HEK293 (cell line): ENCODE data around the gene SBSN.
A peak's percentile ranks its signal among the peaks of the same experiment; 100 is the strongest.

ENCODE experiments used
- CTCF ChIA-PET: fragments of 350-600 bp; formaldehyde crosslinking; extraction: SDS; loops from one replicate; lab custom pipeline; 2021; ENCODE audit warnings: antibody characterized with exemption; lab: Yijun Ruan, JAX
- POLR2A ChIA-PET: fragments of 300-600 bp; formaldehyde crosslinking; extraction: SDS; loops from one replicate; lab custom pipeline; 2020; ENCODE audit warnings: antibody characterized with exemption, inconsistent platforms; lab: Yijun Ruan, JAX
- H3K27ac ChIP-seq: fragments of 200-500 bp; sonication (Bioruptor generic); 2 replicates; pipeline ENCODE4 v1.5.1; 2014; ENCODE audit warnings: low read depth, low read length, control low read depth, inconsistent platforms; ENCODE audit errors: extremely low read depth
- H3K36me3 ChIP-seq, 2 experiments: fragments of 200-500 bp in 1 of 2; sonication (Bioruptor generic) in 1 of 2; 1 replicate in 1 of 2; 2 replicates in 1 of 2; pipeline ENCODE4 v1.5.1; 2014 to 2017; ENCODE audit warnings: inconsistent platforms in 2 of 2, low read length in 2 of 2; ENCODE audit not compliant: control insufficient read depth in 2 of 2, insufficient read depth in 1 of 2
- H3K4me1 ChIP-seq: fragments of 200-500 bp; sonication (Bioruptor generic); 2 replicates; pipeline ENCODE4 v1.5.1; 2014; ENCODE audit warnings: mild to moderate bottlenecking, low read length, inconsistent platforms; ENCODE audit not compliant: control insufficient read depth, insufficient read depth
- H3K4me3 ChIP-seq: 2 replicates; pipeline ENCODE4 v1.5.1; 2011; ENCODE audit warnings: low read depth, mild to moderate bottlenecking, control low read depth, low read length, moderate library complexity
- H3K9me3 ChIP-seq: fragments of 200-500 bp; sonication (Bioruptor generic); 2 replicates; pipeline ENCODE4 v1.5.1; 2014; ENCODE audit warnings: low read depth, low read length, inconsistent platforms; ENCODE audit not compliant: control insufficient read depth, insufficient read depth
- GLIS1 ChIP-seq: fragments of 450-650 bp; formaldehyde crosslinking; IDR thresholded peaks from 2 replicates; pipeline ENCODE4 v1.5.1; 2016; ENCODE audit warnings: missing biosample characterization, missing genetic modification characterization
- GLIS2 ChIP-seq: fragments of 450-650 bp; formaldehyde crosslinking; IDR thresholded peaks from 2 replicates; pipeline ENCODE4 v1.5.1; 2016; ENCODE audit warnings: missing biosample characterization, missing genetic modification characterization
- KLF1 ChIP-seq: fragments of 450-650 bp; formaldehyde crosslinking; IDR thresholded peaks from 2 replicates; pipeline ENCODE4 v1.5.1; 2016; ENCODE audit warnings: missing biosample characterization, missing genetic modification characterization
- PRDM6 ChIP-seq: fragments of 450-650 bp; formaldehyde crosslinking; IDR thresholded peaks from 2 replicates; pipeline ENCODE4 v1.5.1; 2017; ENCODE audit warnings: missing biosample characterization, missing genetic modification characterization
- SCRT2 ChIP-seq: fragments of 450-650 bp; formaldehyde crosslinking; IDR thresholded peaks from 2 replicates; pipeline ENCODE4 v1.5.1; 2016; ENCODE audit warnings: missing biosample characterization, missing genetic modification characterization
- ZBTB17 ChIP-seq: fragments of 450-650 bp; formaldehyde crosslinking; IDR thresholded peaks from 2 replicates; pipeline ENCODE4 v1.5.1; 2016; ENCODE audit warnings: missing biosample characterization, missing genetic modification characterization
- ZFP3 ChIP-seq: fragments of 450-650 bp; formaldehyde crosslinking; IDR thresholded peaks from 2 replicates; pipeline ENCODE4 v1.5.1; 2016; ENCODE audit warnings: low read depth, missing biosample characterization, missing genetic modification characterization
- ZFP37 ChIP-seq: fragments of 450-650 bp; formaldehyde crosslinking; IDR thresholded peaks from 2 replicates; pipeline ENCODE4 v1.5.1; 2016; ENCODE audit warnings: missing biosample characterization, missing genetic modification characterization
- ZFP41 ChIP-seq: fragments of 450-650 bp; formaldehyde crosslinking; IDR thresholded peaks from 2 replicates; pipeline ENCODE4 v1.5.1; 2016; ENCODE audit warnings: missing biosample characterization, missing genetic modification characterization, borderline replicate concordance
- ZNF366 ChIP-seq: fragments of 450-650 bp; formaldehyde crosslinking; conservative IDR thresholded peaks from 2 replicates; pipeline ENCODE4 v1.5.1; 2016; ENCODE audit warnings: missing biosample characterization, missing genetic modification characterization
- TF ChIP-seq, protein P1 (sequence below): fragments of 450-650 bp; formaldehyde crosslinking; IDR thresholded peaks from 2 replicates; pipeline ENCODE4 v1.5.1; 2016; ENCODE audit warnings: missing biosample characterization, missing genetic modification characterization
- TF ChIP-seq, protein P2 (sequence below): fragments of 450-650 bp; formaldehyde crosslinking; IDR thresholded peaks from 2 replicates; pipeline ENCODE4 v1.5.1; 2016; ENCODE audit warnings: missing biosample characterization, missing genetic modification characterization
- TF ChIP-seq, protein P3 (sequence below): fragments of 450-650 bp; formaldehyde crosslinking; IDR thresholded peaks from 2 replicates; pipeline ENCODE4 v1.5.1; 2016; ENCODE audit warnings: missing biosample characterization, missing genetic modification characterization, borderline replicate concordance

SBSN gene

GRCh38 chr19:35521124-35521743, 6.9 kb downstream of the SBSN start:
- CTCF ChIA-PET = interaction anchor here (0.9 to 6.6 kb wide), 5 partner anchors 12 to 70 kb away, joined by 3 to 86 read pairs (median 3); no protein-coding TSS in a partner anchor
- 0 out of 2 replicates have a peak, but pooled peaks have one; percentile 8 for TF ChIP-seq GLIS1
- peak; percentile 71 for TF ChIP-seq SCRT2 (tag by site-specific recombination)
- TF ChIP-seq ZFP3 (tag by site-specific recombination) = no peak
- Histone ChIP-seq H3K4me3 (no peak overlapping the region), H3K9me3 (no peaks in the 10 kb centered on the region), H3K36me3 (no peaks in the 10 kb centered on the region; a peak in 1 of 3 replicates), H3K4me1 (0 out of 2 replicates have a peak, but pooled peaks cover 3% of the 10 kb centered on the region), H3K27ac (no peak overlapping the region)
- POLR2A ChIA-PET = no interaction called here

DNA sequence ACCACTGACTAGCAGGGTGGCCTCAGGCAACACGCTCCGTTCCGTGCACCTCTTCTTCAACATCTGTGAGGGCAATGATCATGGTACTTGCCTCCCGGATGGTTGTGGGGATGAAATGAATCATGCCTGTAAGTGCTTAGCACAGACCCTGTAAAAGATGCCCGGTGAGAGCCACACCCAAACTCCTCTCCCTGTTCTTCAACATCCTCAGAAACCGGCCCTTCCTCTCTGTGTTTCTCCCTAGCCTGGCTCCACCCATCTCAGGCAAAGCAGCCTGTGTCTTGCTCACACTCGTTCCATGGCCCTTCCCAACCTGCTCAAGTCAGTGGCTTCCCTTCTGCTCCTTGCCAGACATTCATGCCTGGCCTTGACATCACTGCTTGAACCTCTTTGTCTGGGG, 8.8 kb downstream of the SBSN start:
- no peak overlapping the region for H3K27ac ChIP-seq
- ChIA-PET CTCF (interaction anchor here (1.1 to 6.6 kb wide), 3 partner anchors 10 to 24 kb away, joined by 4 to 86 read pairs (median 7); no protein-coding TSS in a partner anchor), POLR2A (no interaction called here)
- no peaks in the 10 kb centered on the region; a peak in 1 of 3 replicates for H3K36me3 ChIP-seq
- H3K9me3 ChIP-seq = no peaks in the 10 kb centered on the region
- TF ChIP-seq, protein P1, sequence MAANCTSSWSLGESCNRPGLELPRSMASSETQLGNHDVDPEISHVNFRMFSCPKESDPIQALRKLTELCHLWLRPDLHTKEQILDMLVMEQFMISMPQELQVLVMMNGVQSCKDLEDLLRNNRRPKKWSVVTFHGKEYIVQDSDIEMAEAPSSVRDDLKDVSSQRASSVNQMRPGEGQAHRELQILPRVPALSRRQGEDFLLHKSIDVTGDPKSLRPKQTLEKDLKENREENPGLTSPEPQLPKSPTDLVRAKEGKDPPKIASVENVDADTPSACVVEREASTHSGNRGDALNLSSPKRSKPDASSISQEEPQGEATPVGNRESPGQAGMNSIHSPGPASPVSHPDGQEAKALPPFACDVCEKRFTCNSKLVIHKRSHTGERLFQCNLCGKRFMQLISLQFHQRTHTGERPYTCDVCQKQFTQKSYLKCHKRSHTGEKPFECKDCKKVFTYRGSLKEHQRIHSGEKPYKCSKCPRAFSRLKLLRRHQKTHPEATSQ (tag by site-specific recombination) = no peak
- TF ChIP-seq, protein P2, sequence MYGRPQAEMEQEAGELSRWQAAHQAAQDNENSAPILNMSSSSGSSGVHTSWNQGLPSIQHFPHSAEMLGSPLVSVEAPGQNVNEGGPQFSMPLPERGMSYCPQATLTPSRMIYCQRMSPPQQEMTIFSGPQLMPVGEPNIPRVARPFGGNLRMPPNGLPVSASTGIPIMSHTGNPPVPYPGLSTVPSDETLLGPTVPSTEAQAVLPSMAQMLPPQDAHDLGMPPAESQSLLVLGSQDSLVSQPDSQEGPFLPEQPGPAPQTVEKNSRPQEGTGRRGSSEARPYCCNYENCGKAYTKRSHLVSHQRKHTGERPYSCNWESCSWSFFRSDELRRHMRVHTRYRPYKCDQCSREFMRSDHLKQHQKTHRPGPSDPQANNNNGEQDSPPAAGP (tag by site-specific recombination) = peak; percentile 35; the same call in 1 of the 2 replicates
- TF ChIP-seq ZFP41 (tag by site-specific recombination) (no peak), ZBTB17 (0 out of 2 replicates have a peak, but pooled peaks have one; percentile 14), KLF1 (tag by site-specific recombination) (peak; percentile 62), ZFP37 (no peak), PRDM6 (tag by site-specific recombination) (no peak), ZNF366 (tag by site-specific recombination) (no peak), GLIS2 (tag by site-specific recombination) (no peak)
- TF ChIP-seq, protein P3, sequence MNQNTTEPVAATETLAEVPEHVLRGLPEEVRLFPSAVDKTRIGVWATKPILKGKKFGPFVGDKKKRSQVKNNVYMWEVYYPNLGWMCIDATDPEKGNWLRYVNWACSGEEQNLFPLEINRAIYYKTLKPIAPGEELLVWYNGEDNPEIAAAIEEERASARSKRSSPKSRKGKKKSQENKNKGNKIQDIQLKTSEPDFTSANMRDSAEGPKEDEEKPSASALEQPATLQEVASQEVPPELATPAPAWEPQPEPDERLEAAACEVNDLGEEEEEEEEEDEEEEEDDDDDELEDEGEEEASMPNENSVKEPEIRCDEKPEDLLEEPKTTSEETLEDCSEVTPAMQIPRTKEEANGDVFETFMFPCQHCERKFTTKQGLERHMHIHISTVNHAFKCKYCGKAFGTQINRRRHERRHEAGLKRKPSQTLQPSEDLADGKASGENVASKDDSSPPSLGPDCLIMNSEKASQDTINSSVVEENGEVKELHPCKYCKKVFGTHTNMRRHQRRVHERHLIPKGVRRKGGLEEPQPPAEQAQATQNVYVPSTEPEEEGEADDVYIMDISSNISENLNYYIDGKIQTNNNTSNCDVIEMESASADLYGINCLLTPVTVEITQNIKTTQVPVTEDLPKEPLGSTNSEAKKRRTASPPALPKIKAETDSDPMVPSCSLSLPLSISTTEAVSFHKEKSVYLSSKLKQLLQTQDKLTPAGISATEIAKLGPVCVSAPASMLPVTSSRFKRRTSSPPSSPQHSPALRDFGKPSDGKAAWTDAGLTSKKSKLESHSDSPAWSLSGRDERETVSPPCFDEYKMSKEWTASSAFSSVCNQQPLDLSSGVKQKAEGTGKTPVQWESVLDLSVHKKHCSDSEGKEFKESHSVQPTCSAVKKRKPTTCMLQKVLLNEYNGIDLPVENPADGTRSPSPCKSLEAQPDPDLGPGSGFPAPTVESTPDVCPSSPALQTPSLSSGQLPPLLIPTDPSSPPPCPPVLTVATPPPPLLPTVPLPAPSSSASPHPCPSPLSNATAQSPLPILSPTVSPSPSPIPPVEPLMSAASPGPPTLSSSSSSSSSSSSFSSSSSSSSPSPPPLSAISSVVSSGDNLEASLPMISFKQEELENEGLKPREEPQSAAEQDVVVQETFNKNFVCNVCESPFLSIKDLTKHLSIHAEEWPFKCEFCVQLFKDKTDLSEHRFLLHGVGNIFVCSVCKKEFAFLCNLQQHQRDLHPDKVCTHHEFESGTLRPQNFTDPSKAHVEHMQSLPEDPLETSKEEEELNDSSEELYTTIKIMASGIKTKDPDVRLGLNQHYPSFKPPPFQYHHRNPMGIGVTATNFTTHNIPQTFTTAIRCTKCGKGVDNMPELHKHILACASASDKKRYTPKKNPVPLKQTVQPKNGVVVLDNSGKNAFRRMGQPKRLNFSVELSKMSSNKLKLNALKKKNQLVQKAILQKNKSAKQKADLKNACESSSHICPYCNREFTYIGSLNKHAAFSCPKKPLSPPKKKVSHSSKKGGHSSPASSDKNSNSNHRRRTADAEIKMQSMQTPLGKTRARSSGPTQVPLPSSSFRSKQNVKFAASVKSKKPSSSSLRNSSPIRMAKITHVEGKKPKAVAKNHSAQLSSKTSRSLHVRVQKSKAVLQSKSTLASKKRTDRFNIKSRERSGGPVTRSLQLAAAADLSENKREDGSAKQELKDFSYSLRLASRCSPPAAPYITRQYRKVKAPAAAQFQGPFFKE (tag by site-specific recombination) = no peak
- no peak overlapping the region for H3K4me3 ChIP-seq
- 0 out of 2 replicates have a peak, but pooled peaks cover 3% of the 10 kb centered on the region for H3K4me1 ChIP-seq
